ENCODE data around the gene VASH2. TPM values are rescaled to one million over a fixed set of nuclear protein-coding genes. Genes with fewer than 3 reads are reported as not detected.

Gene VASH2
- total and polyA plus RNA-seq, 2 of the 4 experiments (the other 2 are of a cell fraction), result 0.90 to 1.2 TPM

GRCh38 chr1:212971312-212971711 lies 21.0 kb downstream of the VASH2 start:
- Histone ChIP-seq H2BK20ac (ENCODE audit: low read depth, low read length) (no peak overlapping the region), H3K79me1 (ENCODE audit: low read depth in 1 of 2, low read length in 2 of 2) (no peaks in the 10 kb centered on the region), H4K20me1 (ENCODE audit: insufficient read depth, low read length) (no peaks in the 10 kb centered on the region), H3K9me1 (ENCODE audit: insufficient read depth, low read length) (no peaks in the 10 kb centered on the region), H2AFZ (replicated peaks; ENCODE audit: low read length, poor library complexity) (no peak overlapping the region), H3K56ac (ENCODE audit: extremely low read depth, insufficient read depth, low read length) (no peak overlapping the region), H2AK9ac (replicated peaks; ENCODE audit: low read depth, low read length, poor library complexity) (no peak overlapping the region), H2AK5ac (ENCODE audit: low read depth, low read length) (no peak overlapping the region), H3K9ac (ENCODE audit: low read depth, low read length) (no peak overlapping the region), H3K36me3 (ENCODE audit: control insufficient read depth, insufficient read depth, low read length) (peaks cover 20% of the 10 kb centered on the region), H4K8ac (ENCODE audit: low read depth in 2 of 2, low read length in 2 of 2) (no peak overlapping the region), H3K27me3 (ENCODE audit: control insufficient read depth, insufficient read depth, low read length) (no peaks in the 10 kb centered on the region), H2BK5ac (ENCODE audit: low read depth, low read length, poor library complexity, severe bottlenecking) (no peak overlapping the region), H2BK15ac (ENCODE audit: low read depth, low read length) (no peak overlapping the region), H2BK120ac (ENCODE audit: low read depth, low read length) (no peak overlapping the region), H3K4me1 (ENCODE audit: control insufficient read depth, insufficient read depth, low read length) (peaks cover 3% of the 10 kb centered on the region; the same call in 1 of the 2 replicates), H3K9me3 (ENCODE audit: control insufficient read depth, insufficient read depth, low read length) (no peaks in the 10 kb centered on the region), H3K4me3 (ENCODE audit: insufficient read depth, low read depth, low read length) (no peak overlapping the region), H3K27ac (ENCODE audit: insufficient read depth, low read length) (no peak overlapping the region), H3K4ac (ENCODE audit: low read depth, low read length) (no peak overlapping the region), H4K91ac (ENCODE audit: insufficient read depth, low read depth, low read length) (no peak overlapping the region), H3K23ac (ENCODE audit: low read depth, low read length) (no peak overlapping the region), H3K14ac (replicated peaks; ENCODE audit: low read depth, low read length) (no peak overlapping the region), H3K4me2 (ENCODE audit: low read depth, low read length) (no peak overlapping the region), H4K5ac (ENCODE audit: low read depth, low read length) (no peak overlapping the region), H3K18ac (ENCODE audit: low read depth, low read length) (no peak overlapping the region)
- ATAC-seq (ENCODE audit: low read depth) (no peak), DNase-seq (no peak)
- ChIA-PET POLR2A (ENCODE audit: unreplicated experiment) (no interaction called here), CTCF (interaction anchor here (0.6 to 1.1 kb wide), 2 partner anchors 10 to 33 kb away, joined by 3 to 6 read pairs; no protein-coding TSS in a partner anchor)
- intact Hi-C loops (cut with micrococcal nuclease), result no loop called here
- no TSS peak for BruUV-seq (replicated peaks)
- in situ Hi-C loops (cut with MboI; ENCODE audit: low sequenced_read_pairs), result no loop called here
- dilution Hi-C loops (cut with HindIII; ENCODE audit: low sequenced_read_pairs, unreplicated experiment), result no loop called here
- WGBS, 2 experiments (ENCODE audit: extremely low coverage in 2 of 2, insufficient read length in 1 of 2), result no CpG with 5 or more reads among the region's 5 CpGs
- TF ChIP-seq FOS (IDR thresholded peaks at IDR 0.05; ENCODE audit: low read depth, low read length) (no peak), SMC3 (IDR thresholded peaks at IDR 0.05; ENCODE audit: low read depth, low read length) (no peak), MAZ (IDR thresholded peaks at IDR 0.05; ENCODE audit: borderline replicate concordance, low read depth, low read length) (no peak), ELK1 (IDR thresholded peaks at IDR 0.05; ENCODE audit: borderline replicate concordance, low read depth, low read length) (no peak), CTCF (conservative IDR thresholded peaks at IDR 0.05; ENCODE audit: low read depth, low read length) (no peak), RAD21 (IDR thresholded peaks at IDR 0.05; ENCODE audit: low read length) (no peak)
